ENCODE data around the gene RAD51B.
"Not testable (repeated sequence)": the region's sequence is repeated elsewhere in the genome, so short reads cannot be mapped to it uniquely, and the experiment has no call there.

RAD51B gene

GRCh38 chr14:68279437-68279720 is 459.8 kb downstream of the RAD51B start:
- DNase-seq (ENCODE audit: low read depth) = no peak

GRCh38 chr14:68279777-68280233 is 460.2 kb downstream of the RAD51B start:
- no peak for DNase-seq (ENCODE audit: low read depth)

GRCh38 chr14:68281497-68281896 is 461.9 kb downstream of the RAD51B start:
- DNase-seq (ENCODE audit: low read depth) = no peak

GRCh38 chr14:68282479-68283377 is 463.1 kb downstream of the RAD51B start:
- no peak for DNase-seq (ENCODE audit: low read depth)

- no peak for DNase-seq (ENCODE audit: low read depth)
Measured at GRCh38 chr14:68283378-68284123, 464.0 kb downstream of the RAD51B start.

- no peak for DNase-seq (ENCODE audit: low read depth)
Measured at GRCh38 chr14:68284333-68284732, 464.8 kb downstream of the RAD51B start.

- DNase-seq (ENCODE audit: low read depth) = no peak
Measured at GRCh38 chr14:68284834-68285233, 465.3 kb downstream of the RAD51B start.

- DNase-seq (ENCODE audit: low read depth) = no peak
Measured at GRCh38 chr14:68285421-68286179, 466.0 kb downstream of the RAD51B start.

- no peak for DNase-seq (ENCODE audit: low read depth)
Measured at GRCh38 chr14:68286667-68287066, 467.1 kb downstream of the RAD51B start.

- DNase-seq (ENCODE audit: low read depth) = not testable (repeated sequence)
Measured at GRCh38 chr14:68289452-68289851, 469.9 kb downstream of the RAD51B start.

GRCh38 chr14:68291820-68292219 is 472.2 kb downstream of the RAD51B start:
- DNase-seq (ENCODE audit: low read depth) = no peak

GRCh38 chr14:68292441-68293215 is 473.0 kb downstream of the RAD51B start:
- no peak for DNase-seq (ENCODE audit: low read depth)

GRCh38 chr14:68293404-68293803 is 473.8 kb downstream of the RAD51B start:
- no peak for DNase-seq (ENCODE audit: low read depth)

GRCh38 chr14:68295316-68295816 is 475.8 kb downstream of the RAD51B start:
- no peak for DNase-seq (ENCODE audit: low read depth)

- no peak for DNase-seq (ENCODE audit: low read depth)
Measured at GRCh38 chr14:68297039-68297438, 477.5 kb downstream of the RAD51B start.

GRCh38 chr14:68297876-68298468 is 478.4 kb downstream of the RAD51B start:
- no peak for DNase-seq (ENCODE audit: low read depth)

GRCh38 chr14:68300608-68301007 is 481.0 kb downstream of the RAD51B start:
- DNase-seq (ENCODE audit: low read depth) = no peak

- no peak for DNase-seq (ENCODE audit: low read depth)
Measured at GRCh38 chr14:68301219-68301618, 481.6 kb downstream of the RAD51B start.

GRCh38 chr14:68302938-68303337 is 483.4 kb downstream of the RAD51B start:
- not testable (repeated sequence) for DNase-seq (ENCODE audit: low read depth)

- DNase-seq (ENCODE audit: low read depth) = no peak
Measured at GRCh38 chr14:68305738-68306137, 486.2 kb downstream of the RAD51B start.

GRCh38 chr14:68306265-68306933 is 486.8 kb downstream of the RAD51B start:
- DNase-seq (ENCODE audit: low read depth) = no peak

Data from stromal cell of bone marrow (primary cell).